Astrocyte (in vitro differentiated cells and primary cell): Measurements from ENCODE around the gene FARS2.

Experiments used
- CTCF ChIP-seq: IDR thresholded peaks from 2 replicates; pipeline ENCODE4 v1.5.1; 2011; ENCODE audit warnings: low read depth, mild to moderate bottlenecking, inconsistent platforms, low read length, moderate library complexity; ENCODE audit not compliant: insufficient read depth
- EZH2 ChIP-seq: IDR thresholded peaks from 2 replicates; pipeline ENCODE4 v1.6.1; 2012; ENCODE audit warnings: mild to moderate bottlenecking, low read length, inconsistent platforms; ENCODE audit not compliant: insufficient read depth

DNA sequence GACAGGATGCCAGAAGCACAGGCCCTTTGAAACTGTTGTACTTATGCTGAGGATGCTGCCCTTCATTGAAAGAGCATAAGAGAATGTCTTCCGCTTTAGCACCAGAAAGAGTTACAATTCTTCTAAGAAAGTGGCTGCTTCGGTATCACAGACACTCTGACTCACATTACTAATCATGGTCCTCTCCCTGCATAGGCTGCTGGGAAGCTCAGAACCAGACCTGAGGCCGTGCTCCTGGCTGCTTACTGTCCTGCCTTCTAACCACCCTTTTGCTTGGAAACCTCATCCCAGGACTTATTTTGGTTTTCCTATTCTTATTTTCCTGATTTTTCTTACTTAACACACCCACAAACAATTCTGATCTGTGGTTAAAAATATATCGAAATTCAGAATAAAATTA lies 23.5 kb upstream of the FARS2 start:
- TF ChIP-seq EZH2 = no peak
- TF ChIP-seq CTCF = no peak
